NCI-H748 (cell line): Measurements from ENCODE around the gene CRTAP.
"Not testable (repeated sequence)": the region's sequence is repeated elsewhere in the genome, so short reads cannot be mapped to it uniquely, and the experiment has no call there.

ENCODE experiments used
- DNase-seq: peaks from one replicate; lab custom pipeline; 2025; ENCODE audit not compliant: unreplicated experiment; lab: John Stamatoyannopoulos, UW

Gene CRTAP

GRCh38 chr3:33113772-33114621 is at the start of gene CRTAP:
TSS of gene CRTAP (plus strand) at chr3:33114014. CDS start at chr3:33114078, 64 bp downstream.
- peak; percentile 86 for DNase-seq

GRCh38 chr3:33064929-33065328 is 48.9 kb upstream of the CRTAP start:
- no peak for DNase-seq

GRCh38 chr3:33067484-33067883 is 46.3 kb upstream of the CRTAP start:
- DNase-seq: no peak

- DNase-seq: peak; percentile 90
These were observed 44.0 kb upstream of the CRTAP start for GRCh38 chr3:33069862-33070261.

- DNase-seq: no peak
These were observed 42.6 kb upstream of the CRTAP start for GRCh38 chr3:33071181-33071580.

GRCh38 chr3:33071946-33072345 is 41.9 kb upstream of the CRTAP start:
- peak; percentile 23 for DNase-seq

- peak; percentile 56 for DNase-seq
These were observed 39.4 kb upstream of the CRTAP start for GRCh38 chr3:33074217-33075067.

GRCh38 chr3:33075995-33076394 is 37.8 kb upstream of the CRTAP start:
- no peak for DNase-seq

- DNase-seq: no peak
These were observed 36.9 kb upstream of the CRTAP start for GRCh38 chr3:33076952-33077351.

- DNase-seq: no peak
These were observed 35.8 kb upstream of the CRTAP start for GRCh38 chr3:33077976-33078375.

- DNase-seq: not testable (repeated sequence)
These were observed 34.0 kb upstream of the CRTAP start for GRCh38 chr3:33079813-33080212.

- DNase-seq: no peak
These were observed 32.0 kb upstream of the CRTAP start for GRCh38 chr3:33081812-33082211.

GRCh38 chr3:33083958-33084357 is 29.9 kb upstream of the CRTAP start:
- no peak for DNase-seq

GRCh38 chr3:33088691-33089090 is 25.1 kb upstream of the CRTAP start:
- DNase-seq: no peak

GRCh38 chr3:33089515-33089914 is 24.3 kb upstream of the CRTAP start:
- no peak for DNase-seq

GRCh38 chr3:33091746-33092145 is 22.1 kb upstream of the CRTAP start:
- DNase-seq: no peak

GRCh38 chr3:33092496-33093254 is 21.1 kb upstream of the CRTAP start:
- DNase-seq: no peak

GRCh38 chr3:33093847-33094246 is 20.0 kb upstream of the CRTAP start:
- no peak for DNase-seq

GRCh38 chr3:33095436-33095835 is 18.4 kb upstream of the CRTAP start:
- DNase-seq: no peak

GRCh38 chr3:33096093-33096868 is 17.5 kb upstream of the CRTAP start:
- DNase-seq: peak; percentile 46
